CD8-positive, alpha-beta memory T cell (primary cell): ENCODE data around the gene SEC24A. TPM values are rescaled to one million over a fixed set of nuclear protein-coding genes. Genes with fewer than 3 reads are reported as not detected.
"Not testable (repeated sequence)": the region's sequence is repeated elsewhere in the genome, so short reads cannot be mapped to it uniquely, and the experiment has no call there.

Experiments
- CTCF ChIA-PET: fragments of 350-600 bp; sonication (Branson Sonifier 250); formaldehyde crosslinking; loops from one replicate; lab custom pipeline; 2021; ENCODE audit warnings: antibody characterized with exemption; lab: Charles Lee
- POLR2A ChIA-PET: fragments of 350-600 bp; sonication (Branson Sonifier 250); formaldehyde crosslinking; loops from one replicate; lab custom pipeline; 2021; ENCODE audit warnings: antibody characterized with exemption; lab: Charles Lee
- DNase-seq, 5 donors: peaks; one replicate each; pipeline versions ENCODE4 v3.0.0 to v3.0.0-alpha.2; 2020 to 2022; ENCODE audit warnings: mixed read lengths in 1 of 5
- H3K27ac ChIP-seq: one replicate; pipeline ENCODE4 v1.7.0; 2013; ENCODE audit warnings: low read depth, mild to moderate bottlenecking, low read length, moderate library complexity
- H3K27me3 ChIP-seq: 2 replicates; pipeline ENCODE4 v1.7.0; 2013; ENCODE audit warnings: low read length, mild to moderate bottlenecking; ENCODE audit not compliant: insufficient read depth, poor library complexity, severe bottlenecking
- H3K36me3 ChIP-seq: 2 replicates; pipeline ENCODE4 v1.7.0; 2013; ENCODE audit warnings: mild to moderate bottlenecking, low read length, moderate library complexity; ENCODE audit not compliant: insufficient read depth
- H3K4me1 ChIP-seq: 2 replicates; pipeline ENCODE4 v1.7.0; 2013; ENCODE audit warnings: mild to moderate bottlenecking, low read length, moderate library complexity; ENCODE audit not compliant: insufficient read depth
- H3K4me3 ChIP-seq: 2 replicates; pipeline ENCODE4 v1.7.0; 2013; ENCODE audit warnings: mild to moderate bottlenecking, low read length
- H3K9me3 ChIP-seq: 2 replicates; pipeline ENCODE4 v1.7.0; 2013; ENCODE audit warnings: mild to moderate bottlenecking, low read length
- H3K27ac Mint-ChIP-seq, 8 donors: one replicate each; pipeline ENCODE4 v1.8.0; 2020 to 2021; ENCODE audit warnings: mixed read lengths in 8 of 8, mild to moderate bottlenecking in 6 of 8, inconsistent platforms in 3 of 8, moderate library complexity in 3 of 8
- H3K27me3 Mint-ChIP-seq, 2 donors: one replicate each; pipeline ENCODE4 v1.8.0; 2020 to 2021; ENCODE audit warnings: mixed read lengths in 2 of 2, mild to moderate bottlenecking in 1 of 2, moderate library complexity in 1 of 2
- H3K36me3 Mint-ChIP-seq, 3 donors: one replicate each; pipeline ENCODE4 v1.8.0; 2020 to 2021; ENCODE audit warnings: mixed read lengths in 3 of 3, inconsistent platforms in 1 of 3, mild to moderate bottlenecking in 1 of 3
- H3K4me1 Mint-ChIP-seq, 3 donors: one replicate each; pipeline ENCODE4 v1.8.0; 2020 to 2021; ENCODE audit warnings: mixed read lengths in 3 of 3, inconsistent platforms in 1 of 3, mild to moderate bottlenecking in 1 of 3
- H3K4me3 Mint-ChIP-seq, 7 donors: one replicate each; pipeline ENCODE4 v1.8.0; 2020 to 2021; ENCODE audit warnings: mixed read lengths in 7 of 7, mild to moderate bottlenecking in 6 of 7, moderate library complexity in 4 of 7, inconsistent platforms in 2 of 7
- H3K9me3 Mint-ChIP-seq, 5 donors: one replicate each; pipeline ENCODE4 v1.8.0; 2020 to 2022; ENCODE audit warnings: mixed read lengths in 5 of 5, mild to moderate bottlenecking in 3 of 5, moderate library complexity in 2 of 5, inconsistent platforms in 1 of 5
- polyA plus RNA-seq: library from polyadenylated mRNA; unstranded; fragments of 300-500 nt; fragmentation: Illumina TruSeq; gene quantifications from one replicate; pipeline ENCODE4 v1.2.3, GENCODE V29; 2021
- total RNA-seq, 2 experiments: library from RNA; stranded (reverse); gene quantifications; one replicate each; pipeline ENCODE4 v1.2.3, GENCODE V29; 2021

SEC24A gene
- total and polyA plus RNA-seq, 3 experiments from 2014 or later: 8.1 to 21.2 (median 18.8) TPM

- H3K9me3 Mint-ChIP-seq, H3K27me3 Mint-ChIP-seq, H3K4me3 ChIP-seq, H3K27me3 ChIP-seq, POLR2A ChIA-PET, DNase-seq, CTCF ChIA-PET, H3K36me3 ChIP-seq, H3K9me3 ChIP-seq, H3K27ac ChIP-seq: not testable (repeated sequence)
- H3K4me3 Mint-ChIP-seq: peak overlapping the region in 4 of 7 donors; percentile 25 to 93 (median 58)
- peaks cover 10% of the 10 kb centered on the region for H3K4me1 ChIP-seq
- peak overlapping the region in 6 of 8 donors; percentile 5 to 99 (median 74) for H3K27ac Mint-ChIP-seq
- peaks cover 0 to 18% (median under 1%) of the 10 kb centered on the region in 3 donors for H3K36me3 Mint-ChIP-seq
- H3K4me1 Mint-ChIP-seq: peaks cover 23 to 48% (median 40%) of the 10 kb centered on the region in 3 donors
Observed at GRCh38 chr5:134650660-134651059, 2.1 kb downstream of the SEC24A start.

DNA sequence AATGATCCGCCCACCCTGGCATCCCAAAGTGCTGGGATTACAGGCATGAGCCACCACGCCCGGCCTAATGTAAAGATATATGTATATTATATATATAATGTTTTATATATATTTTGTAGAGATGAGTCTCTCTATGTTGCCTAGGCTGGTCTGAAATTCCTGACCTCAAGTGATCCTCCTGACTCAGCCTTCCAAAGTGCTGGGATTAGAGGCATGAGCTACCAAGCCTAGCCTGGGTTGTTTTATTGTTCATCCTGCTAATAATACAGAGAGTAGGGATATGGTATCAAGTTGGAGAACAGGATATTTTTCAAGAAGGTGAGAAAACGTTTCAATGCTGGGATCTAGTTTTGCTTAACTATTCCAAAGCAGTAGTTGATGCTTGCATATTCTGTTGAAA is 2.9 kb downstream of the SEC24A start:
- ChIA-PET POLR2A (interaction anchor here (0.6 kb wide), 1 partner anchor 1900 kb away, joined by 5 read pairs; no protein-coding TSS in a partner anchor), CTCF (no interaction called here)
- DNase-seq: no peak
- Mint-ChIP-seq H3K4me3 (peak overlapping the region in 1 of 7 donors; percentile 50), H3K4me1 (peaks cover 25 to 54% (median 43%) of the 10 kb centered on the region in 3 donors), H3K9me3 (no peaks in the 10 kb centered on the region), H3K27me3 (no peaks in the 10 kb centered on the region), H3K36me3 (peaks cover 0 to 23% (median 3%) of the 10 kb centered on the region in 3 donors), H3K27ac (peak overlapping the region in 2 of 8 donors; percentile 29 to 51)
- no peak overlapping the region for H3K4me3 ChIP-seq
- peaks cover 10% of the 10 kb centered on the region for H3K4me1 ChIP-seq
- no peak overlapping the region for H3K27ac ChIP-seq
- H3K9me3 ChIP-seq: no peaks in the 10 kb centered on the region
- no peaks in the 10 kb centered on the region for H3K36me3 ChIP-seq
- H3K27me3 ChIP-seq: no peaks in the 10 kb centered on the region

GRCh38 chr5:134656690-134657089 is 8.1 kb downstream of the SEC24A start:
- Histone ChIP-seq H3K9me3 (no peaks in the 10 kb centered on the region), H3K27ac (no peak overlapping the region), H3K4me3 (no peak overlapping the region), H3K4me1 (no peaks in the 10 kb centered on the region), H3K36me3 (peaks cover 6% of the 10 kb centered on the region), H3K27me3 (no peaks in the 10 kb centered on the region)
- POLR2A ChIA-PET: no interaction called here
- H3K4me1 Mint-ChIP-seq: peaks cover 16 to 48% (median 39%) of the 10 kb centered on the region in 3 donors
- H3K27ac Mint-ChIP-seq: no peak overlapping the region
- peaks cover 0 to 1% of the 10 kb centered on the region in 2 donors for H3K27me3 Mint-ChIP-seq
- H3K36me3 Mint-ChIP-seq: peaks cover 0 to 24% (median 4%) of the 10 kb centered on the region in 3 donors
- CTCF ChIA-PET: no interaction called here
- H3K4me3 Mint-ChIP-seq: no peak overlapping the region
- DNase-seq: no peak
- no peaks in the 10 kb centered on the region for H3K9me3 Mint-ChIP-seq

GRCh38 chr5:134659456-134659855 is 10.9 kb downstream of the SEC24A start:
- Mint-ChIP-seq H3K36me3 (peaks cover 0 to 37% (median 9%) of the 10 kb centered on the region in 3 donors), H3K27me3 (peaks cover 0 to 1% of the 10 kb centered on the region in 2 donors), H3K9me3 (no peaks in the 10 kb centered on the region), H3K27ac (no peak overlapping the region), H3K4me1 (peaks cover 21 to 53% (median 41%) of the 10 kb centered on the region in 3 donors), H3K4me3 (no peak overlapping the region)
- H3K4me1 ChIP-seq: no peaks in the 10 kb centered on the region
- POLR2A ChIA-PET: no interaction called here
- H3K9me3 ChIP-seq: no peaks in the 10 kb centered on the region
- no peak overlapping the region for H3K27ac ChIP-seq
- no peak for DNase-seq
- no peak overlapping the region for H3K4me3 ChIP-seq
- H3K36me3 ChIP-seq: peaks cover 12% of the 10 kb centered on the region
- CTCF ChIA-PET: no interaction called here
- H3K27me3 ChIP-seq: no peaks in the 10 kb centered on the region

DNA sequence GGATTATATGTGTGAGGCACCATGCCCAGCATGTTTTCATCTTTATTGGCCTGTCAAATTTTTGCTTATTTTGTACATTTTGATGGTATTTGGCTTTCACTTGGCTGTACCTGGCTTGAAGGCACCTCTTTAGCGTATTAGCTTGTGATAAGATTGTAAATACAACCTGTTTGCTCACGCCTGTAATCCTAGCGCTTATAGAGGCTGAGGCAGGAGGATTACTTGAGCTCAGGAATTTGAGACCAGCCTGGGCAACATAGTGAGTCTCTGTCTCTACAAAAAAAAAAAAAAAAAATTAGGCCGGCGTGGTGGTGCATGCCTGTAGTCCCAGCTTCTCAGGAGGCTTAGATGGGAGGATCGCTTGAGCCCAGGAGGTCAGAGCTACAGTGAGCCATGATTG is 11.3 kb downstream of the SEC24A start:
- Mint-ChIP-seq H3K4me1 (peaks cover 21 to 52% (median 41%) of the 10 kb centered on the region in 3 donors), H3K9me3 (no peaks in the 10 kb centered on the region), H3K4me3 (no peak overlapping the region), H3K27ac (no peak overlapping the region), H3K36me3 (peaks cover 0 to 36% (median 9%) of the 10 kb centered on the region in 3 donors), H3K27me3 (peaks cover 0 to 1% of the 10 kb centered on the region in 2 donors)
- Histone ChIP-seq H3K27me3 (no peaks in the 10 kb centered on the region), H3K9me3 (no peaks in the 10 kb centered on the region), H3K4me3 (no peak overlapping the region), H3K4me1 (no peaks in the 10 kb centered on the region), H3K27ac (no peak overlapping the region), H3K36me3 (peaks cover 12% of the 10 kb centered on the region)
- ChIA-PET POLR2A (no interaction called here), CTCF (no interaction called here)
- no peak for DNase-seq

GRCh38 chr5:134662971-134663370 is 14.4 kb downstream of the SEC24A start:
- ChIA-PET POLR2A (no interaction called here), CTCF (interaction anchor here (1.2 kb wide), 2 partner anchors 27 to 75 kb away, joined by 3 read pairs; partner anchors contain the start of gene CAMLG)
- no peak for DNase-seq
- no peaks in the 10 kb centered on the region for H3K9me3 Mint-ChIP-seq
- Histone ChIP-seq H3K9me3 (no peaks in the 10 kb centered on the region), H3K27ac (no peak overlapping the region), H3K4me3 (no peak overlapping the region), H3K27me3 (no peaks in the 10 kb centered on the region), H3K4me1 (no peaks in the 10 kb centered on the region), H3K36me3 (peaks cover 18% of the 10 kb centered on the region)
- H3K27me3 Mint-ChIP-seq: peaks cover 0 to 1% of the 10 kb centered on the region in 2 donors
- peaks cover 0 to 43% (median 7%) of the 10 kb centered on the region in 3 donors for H3K36me3 Mint-ChIP-seq
- H3K4me3 Mint-ChIP-seq: no peak overlapping the region
- H3K4me1 Mint-ChIP-seq: peaks cover 17 to 36% (median 36%) of the 10 kb centered on the region in 3 donors
- peak overlapping the region in 2 of 8 donors; percentile 31 to 63 for H3K27ac Mint-ChIP-seq

DNA sequence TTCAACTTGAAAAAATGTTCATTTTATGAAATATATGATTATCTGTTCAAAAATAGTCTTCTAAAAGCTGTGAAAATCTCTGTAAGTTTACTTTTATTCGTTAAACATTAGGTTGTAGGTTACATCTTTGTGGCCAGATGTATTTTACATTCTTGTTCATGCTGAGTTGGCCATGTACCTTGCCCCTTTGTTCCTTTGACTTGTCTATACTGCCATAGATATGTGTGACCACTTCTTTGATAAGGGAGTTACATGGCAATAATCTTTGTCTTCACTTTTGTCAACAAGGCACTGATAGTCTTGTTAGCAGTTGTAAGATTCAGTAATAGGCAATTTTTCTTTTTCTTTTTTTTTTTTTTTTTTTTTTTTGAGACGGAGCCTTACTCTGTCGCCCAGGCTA is 15.9 kb downstream of the SEC24A start:
- H3K27ac Mint-ChIP-seq: no peak overlapping the region
- ChIA-PET POLR2A (interaction anchor here (1.1 kb wide), 1 partner anchor 11 kb away, joined by 3 read pairs; no protein-coding TSS in a partner anchor), CTCF (interaction anchor here (1.2 kb wide), 1 partner anchor 29 kb away, joined by 3 read pairs; no protein-coding TSS in a partner anchor)
- Histone ChIP-seq H3K9me3 (no peaks in the 10 kb centered on the region), H3K36me3 (peaks cover 18% of the 10 kb centered on the region), H3K4me3 (no peak overlapping the region), H3K27me3 (no peaks in the 10 kb centered on the region), H3K27ac (no peak overlapping the region), H3K4me1 (no peaks in the 10 kb centered on the region)
- H3K36me3 Mint-ChIP-seq: peaks cover 0 to 42% (median 5%) of the 10 kb centered on the region in 3 donors
- H3K27me3 Mint-ChIP-seq: peaks cover 0 to 1% of the 10 kb centered on the region in 2 donors
- no peak overlapping the region for H3K4me3 Mint-ChIP-seq
- peaks cover 12 to 26% (median 26%) of the 10 kb centered on the region in 3 donors for H3K4me1 Mint-ChIP-seq
- H3K9me3 Mint-ChIP-seq: no peaks in the 10 kb centered on the region
- DNase-seq: no peak

GRCh38 chr5:134673546-134673945 is 25.0 kb downstream of the SEC24A start:
- CTCF ChIA-PET: interaction anchor here (0.7 kb wide), 1 partner anchor 1853 kb away, joined by 5 read pairs; no protein-coding TSS in a partner anchor
- peaks cover 0 to 60% (median 6%) of the 10 kb centered on the region in 3 donors for H3K36me3 Mint-ChIP-seq
- H3K27ac ChIP-seq, H3K4me3 Mint-ChIP-seq, H3K27me3 ChIP-seq, H3K4me1 Mint-ChIP-seq, H3K4me3 ChIP-seq, H3K9me3 ChIP-seq, POLR2A ChIA-PET, H3K27me3 Mint-ChIP-seq, DNase-seq, H3K4me1 ChIP-seq, H3K9me3 Mint-ChIP-seq, H3K27ac Mint-ChIP-seq: not testable (repeated sequence)
- H3K36me3 ChIP-seq: peaks cover 15% of the 10 kb centered on the region
